B cell (primary cell): ENCODE measurements around the gene EIPR1. TPM values are rescaled to one million over a fixed set of nuclear protein-coding genes. Genes with fewer than 3 reads are reported as not detected.
"Not testable (repeated sequence)": the region's sequence is repeated elsewhere in the genome, so short reads cannot be mapped to it uniquely, and the experiment has no call there.

ENCODE experiments used
- ATAC-seq: fragments of 200-7000 bp; cut with Tn5 transposase; one replicate; pipeline ENCODE4 v1.10.0; 2021; ENCODE audit warnings: low read depth, mild to moderate bottlenecking, moderate number of reproducible peaks, moderate library complexity
- CTCF ChIA-PET: fragments of 350-600 bp; sonication (Branson Sonifier 250); formaldehyde crosslinking; loops from one replicate; lab custom pipeline; 2021; ENCODE audit warnings: antibody characterized with exemption, inconsistent platforms; lab: Charles Lee
- POLR2A ChIA-PET: fragments of 350-600 bp; sonication (Branson Sonifier 250); formaldehyde crosslinking; loops from one replicate; lab custom pipeline; 2021; ENCODE audit warnings: antibody characterized with exemption; lab: Charles Lee
- DNase-seq: peaks from one replicate; pipeline ENCODE4 v3.0.0; 2013
- H2AFZ ChIP-seq: 2 replicates; pipeline ENCODE4 v1.6.1; 2012; ENCODE audit warnings: mild to moderate bottlenecking, low read depth, low read length; ENCODE audit not compliant: insufficient read depth, poor library complexity, severe bottlenecking
- H3K27ac ChIP-seq, 2 donors: 1 replicate in 1 of 2; 2 replicates in 1 of 2; pipeline ENCODE4 v1.5.1; 2012 to 2013; ENCODE audit warnings: low read length in 2 of 2, mild to moderate bottlenecking in 2 of 2, moderate library complexity in 1 of 2
- H3K27me3 ChIP-seq, 4 experiments: fragments of 200-600 bp in 1 of 4; sonication (generic) in 1 of 4; replicated peaks in 1 of 4; 1 replicate in 2 of 4; 2 replicates in 2 of 4; pipeline versions ENCODE4 v1.6.1 to v1.7.0; 2013 to 2016; ENCODE audit warnings: low read length in 3 of 4, mild to moderate bottlenecking in 2 of 4, mixed read lengths in 1 of 4, moderate library complexity in 1 of 4; ENCODE audit not compliant: insufficient read depth in 4 of 4, control insufficient read depth in 3 of 4; ENCODE audit errors: control extremely low read depth in 1 of 4
- H3K36me3 ChIP-seq, 2 experiments: replicated peaks in 1 of 2; 1 replicate in 1 of 2; 2 replicates in 1 of 2; pipeline versions ENCODE4 v1.6.1 to v1.7.1; 2013; ENCODE audit warnings: low read length in 1 of 2; ENCODE audit not compliant: insufficient read depth in 2 of 2, control insufficient read depth in 1 of 2; ENCODE audit errors: control extremely low read depth in 1 of 2, extremely low read depth in 1 of 2
- H3K4me1 ChIP-seq, 2 donors: fragments of 200-600 bp in 1 of 2; sonication (generic) in 1 of 2; 1 replicate in 1 of 2; 2 replicates in 1 of 2; pipeline versions ENCODE4 v1.5.1 to v1.6.1; 2013 to 2017; ENCODE audit warnings: low read length in 2 of 2; ENCODE audit not compliant: control insufficient read depth in 2 of 2, insufficient read depth in 2 of 2
- H3K4me2 ChIP-seq: replicated peaks from 2 replicates; pipeline ENCODE3; 2012; ENCODE audit warnings: mild to moderate bottlenecking, low read depth, low read length; ENCODE audit not compliant: poor library complexity, severe bottlenecking
- H3K4me3 ChIP-seq, 5 experiments: fragments of 200-600 bp in 1 of 5; sonication (generic) in 1 of 5; 1 replicate in 3 of 5; 2 replicates in 2 of 5; pipeline versions ENCODE4 v1.5.1 to v1.7.0; 2011 to 2016; ENCODE audit warnings: low read length in 4 of 5, mild to moderate bottlenecking in 4 of 5, low read depth in 2 of 5, control low read depth in 1 of 5, moderate library complexity in 1 of 5; ENCODE audit not compliant: insufficient read depth in 1 of 5; ENCODE audit errors: control extremely low read depth in 1 of 5, extremely low read depth in 1 of 5
- H3K79me2 ChIP-seq: fragments of 200-600 bp; sonication (generic); one replicate; pipeline ENCODE4 v1.6.0; 2016; ENCODE audit warnings: low read length; ENCODE audit not compliant: control insufficient read depth, insufficient read depth
- H3K9ac ChIP-seq: fragments of 200-600 bp; sonication (generic); 2 replicates; pipeline ENCODE4 v1.6.1; 2017; ENCODE audit warnings: mild to moderate bottlenecking, low read length, moderate library complexity
- H3K9me3 ChIP-seq, 3 donors: one replicate each; pipeline versions ENCODE4 v1.6.1 to v1.7.1; 2013; ENCODE audit warnings: low read length in 2 of 3; ENCODE audit not compliant: control insufficient read depth in 2 of 3, insufficient read depth in 1 of 3; ENCODE audit errors: control extremely low read depth in 1 of 3
- H4K20me1 ChIP-seq: 2 replicates; pipeline ENCODE4 v1.6.0; 2012; ENCODE audit warnings: mild to moderate bottlenecking, low read length; ENCODE audit not compliant: insufficient read depth, control insufficient read depth, poor library complexity, severe bottlenecking
- H3K27ac Mint-ChIP-seq: one replicate; pipeline ENCODE4 v1.8.0; 2021; ENCODE audit warnings: mixed read lengths
- H3K27me3 Mint-ChIP-seq: one replicate; pipeline ENCODE4 v1.8.0; 2021; ENCODE audit warnings: mixed read lengths
- H3K4me1 Mint-ChIP-seq: one replicate; pipeline ENCODE4 v1.8.0; 2021; ENCODE audit warnings: mixed read lengths
- H3K4me3 Mint-ChIP-seq: one replicate; pipeline ENCODE4 v1.8.0; 2021; ENCODE audit warnings: mixed read lengths
- H3K9me3 Mint-ChIP-seq: one replicate; pipeline ENCODE4 v1.8.0; 2022; ENCODE audit warnings: mixed read lengths; ENCODE audit not compliant: insufficient read depth
- CTCF ChIP-seq: fragments of 200-600 bp; IDR thresholded peaks from one replicate; pipeline ENCODE4 v1.8.0; 2022; ENCODE audit warnings: antibody characterized with exemption, mild to moderate bottlenecking
- EZH2 ChIP-seq: IDR thresholded peaks from 2 replicates; pipeline ENCODE4 v1.6.1; 2012; ENCODE audit warnings: borderline replicate concordance, low read depth, mild to moderate bottlenecking, moderate library complexity, low read length; ENCODE audit not compliant: insufficient read depth, poor library complexity, severe bottlenecking
- WGBS: methylation state at CpG from one replicate; pipeline ENCODE4 v1.1.5; 2013; ENCODE audit warnings: missing lambda C conversion rate; ENCODE audit not compliant: insufficient coverage; 5-methylcytosine and 5-hydroxymethylcytosine counted together
- intact Hi-C: fragments of 100-400 bp; cut with micrococcal nuclease; formaldehyde crosslinking; loops from one replicate; pipeline ENCODE4 v1.10.0; 2022
- polyA plus RNA-seq: library from polyadenylated mRNA; depleted of rRNA; stranded (reverse); fragments of >200 nt; gene quantifications from 2 replicates; pipeline ENCODE4 v1.2.3, GENCODE V29; 2012
- total RNA-seq, 2 donors: library from RNA; stranded (reverse); fragments of 120-200 nt in 1 of 2; gene quantifications; 1 replicate in 1 of 2; 2 replicates in 1 of 2; pipeline versions ENCODE4 v1.2.3 to v1.2.4, GENCODE V29; 2013 to 2022

Gene EIPR1
- total and polyA plus RNA-seq, 2 donors (not counting 1 experiment from before 2014, with no cell fraction given): 31.8 to 37.0 TPM

- WGBS: 98% methylated on average over 13 of the region's 13 CpGs
- ChIA-PET POLR2A (no interaction called here), CTCF (no interaction called here)
- Histone ChIP-seq H3K27ac (no peak overlapping the region), H3K4me2 (no peak overlapping the region), H3K9ac (no peak overlapping the region), H3K4me3 (no peak overlapping the region), H3K4me1 (no peaks in the 10 kb centered on the region), H3K79me2 (peaks cover 26% of the 10 kb centered on the region), H4K20me1 (peaks cover 20% of the 10 kb centered on the region), H3K27me3 (no peaks in the 10 kb centered on the region), H2AFZ (no peak overlapping the region), H3K9me3 (peaks cover 0 to 28% (median 0%) of the 10 kb centered on the region in 3 donors), H3K36me3 (no peaks in the 10 kb centered on the region)
- TF ChIP-seq EZH2 (no peak), CTCF (no peak)
- peaks cover 3% of the 10 kb centered on the region for H3K9me3 Mint-ChIP-seq
- intact Hi-C loops: no loop called here
- no peak overlapping the region for H3K4me3 Mint-ChIP-seq
- H3K27me3 Mint-ChIP-seq: no peaks in the 10 kb centered on the region
- ATAC-seq (no peak), DNase-seq (no peak)
- H3K27ac Mint-ChIP-seq: no peak overlapping the region
- no peaks in the 10 kb centered on the region for H3K4me1 Mint-ChIP-seq
Measured at GRCh38 chr2:3287896-3288295, 89.7 kb downstream of the EIPR1 start.

- H3K9me3 Mint-ChIP-seq, H3K27ac Mint-ChIP-seq, H2AFZ ChIP-seq, H3K4me2 ChIP-seq, H3K27me3 Mint-ChIP-seq, POLR2A ChIA-PET, H3K4me3 ChIP-seq, H3K4me1 ChIP-seq, H3K9ac ChIP-seq, H3K27ac ChIP-seq, H3K27me3 ChIP-seq, CTCF ChIA-PET, H3K36me3 ChIP-seq, H3K4me1 Mint-ChIP-seq, DNase-seq, H3K4me3 Mint-ChIP-seq, ATAC-seq, intact Hi-C loops: not testable (repeated sequence)
- peaks cover 30% of the 10 kb centered on the region for H3K79me2 ChIP-seq
- H4K20me1 ChIP-seq: peaks cover 22% of the 10 kb centered on the region
- H3K9me3 ChIP-seq: peaks cover 0 to 28% (median 0%) of the 10 kb centered on the region in 3 donors
- WGBS: 98% methylated on average over 17 of the region's 17 CpGs
Measured at GRCh38 chr2:3286646-3287036, 91.0 kb downstream of the EIPR1 start.
